HCT116 (cell line): Measurements from ENCODE around the gene ACD. TPM values are rescaled to one million over a fixed set of nuclear protein-coding genes. Genes with fewer than 3 reads are reported as not detected.

Experiments
- ATAC-seq: fragments of 200-7000 bp; cut with Tn5 transposase; 2 replicates; pipeline ENCODE4 v1.9.1; 2020; ENCODE audit warnings: mild to moderate bottlenecking, moderate library complexity
- BruUV-seq: library from RNA; stranded (reverse); fragments of 400-500 nt; replicated peaks from 2 replicates; lab custom pipeline; 2021; lab: Mats Ljungman, UMichigan
- CTCF ChIA-PET: fragments of 300-600 bp; sonication (Branson Sonifier 250); formaldehyde crosslinking; loops from one replicate; lab custom pipeline; 2021; ENCODE audit warnings: antibody characterized with exemption; lab: Charles Lee
- POLR2A ChIA-PET: fragments of 300-600, 350-600 bp; sonication (Branson Sonifier 250); formaldehyde crosslinking; loops from one replicate; lab custom pipeline; 2021; ENCODE audit warnings: antibody characterized with exemption; lab: Charles Lee
- RAD21 ChIA-PET, 2 experiments: fragments of 300-600 bp; sonication (Branson Sonifier 250); formaldehyde crosslinking; loops; one replicate each; lab custom pipeline; 2023; ENCODE audit warnings: low total read pairs in 2 of 2; ENCODE audit not compliant: uncharacterized antibody in 2 of 2, unreplicated experiment in 2 of 2, low non-redundant PET in 1 of 2; lab: Charles Lee
- DNase-seq: peaks from one replicate; pipeline ENCODE4 v3.0.0-alpha.2; 2010; ENCODE audit warnings: low read depth, low spot score
- H2AFZ ChIP-seq: fragments of 200-600 bp; shearing (Covaris generic), sonication (generic); 2 replicates; pipeline ENCODE4 v1.6.1; 2017; ENCODE audit warnings: low read depth, mixed run types, mixed read lengths, antibody characterized with exemption, low read length; ENCODE audit not compliant: poor library complexity, severe bottlenecking
- H3K27ac ChIP-seq: 2 replicates; pipeline ENCODE4 v1.5.1; 2012; ENCODE audit warnings: low read depth, low read length
- H3K27me3 ChIP-seq: fragments of 200-600 bp; sonication (generic); 2 replicates; pipeline ENCODE4 v1.6.1; 2016; ENCODE audit warnings: mixed run types, low read length, mixed read lengths; ENCODE audit not compliant: insufficient read depth
- H3K36me3 ChIP-seq, 2 experiments: fragments of 200-500 bp in 1 of 2; fragments of 200-600 bp in 1 of 2; sonication (Bioruptor generic) in 1 of 2; sonication (generic) in 1 of 2; 2 replicates each; pipeline versions ENCODE4 v1.5.1 to v1.6.1; 2014 to 2016; ENCODE audit warnings: low read length in 2 of 2, inconsistent platforms in 1 of 2, mixed read lengths in 1 of 2, mixed run types in 1 of 2; ENCODE audit not compliant: insufficient read depth in 2 of 2, control insufficient read depth in 1 of 2
- H3K4me1 ChIP-seq, 2 experiments: fragments of 200-600 bp in 1 of 2; sonication (generic) in 1 of 2; 2 replicates each; pipeline versions ENCODE4 v1.5.1 to v1.6.1; 2012 to 2017; ENCODE audit warnings: low read length in 2 of 2, inconsistent platforms in 1 of 2, mild to moderate bottlenecking in 1 of 2, mixed read lengths in 1 of 2, mixed run types in 1 of 2, moderate library complexity in 1 of 2; ENCODE audit not compliant: insufficient read depth in 2 of 2, control insufficient read depth in 1 of 2
- H3K4me2 ChIP-seq: fragments of 200-600 bp; sonication (generic); 2 replicates; pipeline ENCODE4 v1.6.1; 2017; ENCODE audit warnings: mixed run types, low read length, mixed read lengths
- H3K4me3 ChIP-seq, 2 experiments: fragments of 200-600 bp in 1 of 2; sonication (generic) in 1 of 2; replicated peaks in 1 of 2; 2 replicates each; pipeline ENCODE4 v1.5.1; 2011 to 2016; ENCODE audit warnings: low read length in 2 of 2, control low read depth in 1 of 2, low read depth in 1 of 2, mild to moderate bottlenecking in 1 of 2, mixed read lengths in 1 of 2, mixed run types in 1 of 2
- H3K79me2 ChIP-seq: fragments of 200-600 bp; sonication (generic); 2 replicates; pipeline ENCODE4 v1.6.1; 2017; ENCODE audit warnings: mild to moderate bottlenecking, mixed run types, low read length, moderate library complexity, mixed read lengths; ENCODE audit not compliant: insufficient read depth
- H3K9ac ChIP-seq: fragments of 200-600 bp; sonication (generic); 2 replicates; pipeline ENCODE4 v1.6.1; 2016; ENCODE audit warnings: low read length, mixed read lengths
- H3K9me2 ChIP-seq: fragments of 200-600 bp; sonication (generic), shearing (Covaris generic); 2 replicates; pipeline ENCODE4 v1.6.1; 2017; ENCODE audit warnings: mixed run types, mild to moderate bottlenecking, moderate library complexity; ENCODE audit not compliant: insufficient read depth
- H3K9me3 ChIP-seq, 2 experiments: fragments of 200-500 bp in 1 of 2; fragments of 200-600 bp in 1 of 2; sonication (Bioruptor generic) in 1 of 2; sonication (generic) in 1 of 2; 2 replicates each; pipeline ENCODE4 v1.6.1; 2014 to 2017; ENCODE audit warnings: low read length in 2 of 2, mixed read lengths in 2 of 2, inconsistent platforms in 1 of 2, low read depth in 1 of 2, mild to moderate bottlenecking in 1 of 2, mixed run types in 1 of 2, moderate library complexity in 1 of 2; ENCODE audit not compliant: control insufficient read depth in 1 of 2, insufficient read depth in 1 of 2
- H4K20me1 ChIP-seq: fragments of 200-600 bp; sonication (generic), shearing (Covaris generic); 2 replicates; pipeline ENCODE4 v1.6.1; 2017; ENCODE audit warnings: mixed run types, mild to moderate bottlenecking, moderate library complexity; ENCODE audit not compliant: insufficient read depth
- ATF3 ChIP-seq: IDR thresholded peaks from 2 replicates; pipeline ENCODE4 v1.6.1; 2012
- CBX3 ChIP-seq: IDR thresholded peaks from 2 replicates; pipeline ENCODE4 v1.6.1; 2012; ENCODE audit warnings: low read depth
- CEBPB ChIP-seq: IDR thresholded peaks from 2 replicates; pipeline ENCODE4 v1.6.1; 2012; ENCODE audit warnings: low read depth
- EGR1 ChIP-seq: IDR thresholded peaks from 2 replicates; pipeline ENCODE4 v1.6.1; 2012; ENCODE audit warnings: low read depth
- ELF1 ChIP-seq: IDR thresholded peaks from 2 replicates; pipeline ENCODE4 v1.6.1; 2012; ENCODE audit warnings: low read depth, borderline replicate concordance
- EZH2 ChIP-seq: fragments of 200-600 bp; sonication (generic); IDR thresholded peaks from 2 replicates; pipeline ENCODE4 v1.6.1; 2017; ENCODE audit warnings: antibody characterized with exemption, mixed run types
- EZH2phosphoT487 ChIP-seq: fragments of 200-600 bp; IDR thresholded peaks from 2 replicates; pipeline ENCODE4 v1.6.1; 2018; ENCODE audit warnings: antibody characterized with exemption, borderline replicate concordance
- POLR2AphosphoS5 ChIP-seq: IDR thresholded peaks from 2 replicates; pipeline ENCODE4 v1.6.1; 2011; ENCODE audit warnings: mild to moderate bottlenecking, low read depth, low read length, moderate library complexity
- RAD21 ChIP-seq: IDR thresholded peaks from 2 replicates; pipeline ENCODE4 v1.6.1; 2012; ENCODE audit warnings: low read depth, mild to moderate bottlenecking
- REST ChIP-seq: IDR thresholded peaks from 2 replicates; pipeline ENCODE4 v1.6.1; 2012; ENCODE audit warnings: low read depth
- SRF ChIP-seq: IDR thresholded peaks from 2 replicates; pipeline ENCODE4 v1.6.1; 2012; ENCODE audit warnings: low read depth
- TCF7L2 ChIP-seq: IDR thresholded peaks from 2 replicates; pipeline ENCODE4 v1.7.0; 2011; ENCODE audit warnings: borderline replicate concordance, inconsistent platforms; ENCODE audit not compliant: insufficient read depth, insufficient read length; ENCODE audit errors: extremely low read depth
- YY1 ChIP-seq: IDR thresholded peaks from 2 replicates; pipeline ENCODE4 v1.6.1; 2011; ENCODE audit warnings: low read length, low read depth, moderate library complexity, mild to moderate bottlenecking; ENCODE audit not compliant: insufficient replicate concordance; ENCODE audit errors: extremely low read depth
- ZBTB33 ChIP-seq: IDR thresholded peaks from 2 replicates; pipeline ENCODE4 v1.6.1; 2011; ENCODE audit warnings: mild to moderate bottlenecking, low read length, moderate library complexity; ENCODE audit not compliant: insufficient replicate concordance; ENCODE audit errors: extremely low read depth
- ZFX ChIP-seq: fragments of 450-650 bp; IDR thresholded peaks from 2 replicates; pipeline ENCODE4 v1.6.1; 2017
- ZNF274 ChIP-seq: fragments of 200-500 bp; sonication (Bioruptor generic); IDR thresholded peaks from 2 replicates; pipeline ENCODE4 v1.6.1; 2014; ENCODE audit warnings: mild to moderate bottlenecking, low read depth, low read length, inconsistent platforms
- intact Hi-C: fragments of 100-400 bp; cut with micrococcal nuclease; formaldehyde crosslinking; loops from 2 replicates; pipeline ENCODE4 v1.10.0; 2022
- total RNA-seq: library from RNA; stranded (reverse); gene quantifications from one replicate; pipeline ENCODE4 v1.2.1, GENCODE V29; 2021; ENCODE audit not compliant: unreplicated experiment
- TF ChIP-seq, protein P1 (sequence below), 3 experiments: fragments of 200-600 bp in 1 of 3; sonication (generic) in 1 of 3; IDR thresholded peaks in 2 of 3; conservative IDR thresholded peaks in 1 of 3; 2 replicates each; pipeline ENCODE4 v1.5.1; 2012 to 2017; ENCODE audit warnings: low read depth in 2 of 3, low read length in 2 of 3, antibody characterized with exemption in 1 of 3, borderline replicate concordance in 1 of 3, control low read depth in 1 of 3, mild to moderate bottlenecking in 1 of 3, mixed read lengths in 1 of 3, mixed run types in 1 of 3, moderate library complexity in 1 of 3; ENCODE audit not compliant: insufficient read depth in 1 of 3
- TF ChIP-seq, protein P2 (sequence below): IDR thresholded peaks from 2 replicates; pipeline ENCODE4 v1.6.1; 2012

ACD gene
- total RNA-seq, 1 experiment from 2014 or later, result 53.8 TPM

- Histone ChIP-seq H3K9me2 (no peaks in the 10 kb centered on the region), H3K79me2 (peaks cover 14% of the 10 kb centered on the region; the same call in 1 of the 2 replicates), H3K9ac (no peak overlapping the region), H2AFZ (no peak overlapping the region), H3K4me1 (no peaks in the 10 kb centered on the region), H3K4me2 (no peak overlapping the region), H4K20me1 (peaks cover 6% of the 10 kb centered on the region; the same call in 1 of the 2 replicates), H3K9me3 (no peaks in the 10 kb centered on the region), H3K27ac (no peak overlapping the region), H3K27me3 (no peaks in the 10 kb centered on the region), H3K36me3 (peaks cover 31 to 46% of the 10 kb centered on the region in 2 experiments; a peak in 3 of 4 replicates), H3K4me3 (no peak overlapping the region)
- CTCF ChIA-PET, result interaction anchor here (2.3 kb wide), 1 partner anchor 107 kb away, joined by 6 read pairs; no protein-coding TSS in a partner anchor
- RAD21 ChIA-PET, result no interaction called here
- ATAC-seq (no peak), DNase-seq (no peak)
- TF ChIP-seq EZH2phosphoT487, result no peak
- TF ChIP-seq ZBTB33, result no peak
- TF ChIP-seq CBX3, result no peak
- TF ChIP-seq, protein P1, sequence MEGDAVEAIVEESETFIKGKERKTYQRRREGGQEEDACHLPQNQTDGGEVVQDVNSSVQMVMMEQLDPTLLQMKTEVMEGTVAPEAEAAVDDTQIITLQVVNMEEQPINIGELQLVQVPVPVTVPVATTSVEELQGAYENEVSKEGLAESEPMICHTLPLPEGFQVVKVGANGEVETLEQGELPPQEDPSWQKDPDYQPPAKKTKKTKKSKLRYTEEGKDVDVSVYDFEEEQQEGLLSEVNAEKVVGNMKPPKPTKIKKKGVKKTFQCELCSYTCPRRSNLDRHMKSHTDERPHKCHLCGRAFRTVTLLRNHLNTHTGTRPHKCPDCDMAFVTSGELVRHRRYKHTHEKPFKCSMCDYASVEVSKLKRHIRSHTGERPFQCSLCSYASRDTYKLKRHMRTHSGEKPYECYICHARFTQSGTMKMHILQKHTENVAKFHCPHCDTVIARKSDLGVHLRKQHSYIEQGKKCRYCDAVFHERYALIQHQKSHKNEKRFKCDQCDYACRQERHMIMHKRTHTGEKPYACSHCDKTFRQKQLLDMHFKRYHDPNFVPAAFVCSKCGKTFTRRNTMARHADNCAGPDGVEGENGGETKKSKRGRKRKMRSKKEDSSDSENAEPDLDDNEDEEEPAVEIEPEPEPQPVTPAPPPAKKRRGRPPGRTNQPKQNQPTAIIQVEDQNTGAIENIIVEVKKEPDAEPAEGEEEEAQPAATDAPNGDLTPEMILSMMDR (IDR thresholded peaks at IDR 0.05 in 2 of 3, conservative IDR thresholded peaks at IDR 0.05 in 1 of 3; ENCODE audit: borderline replicate concordance in 1 of 3, insufficient read depth in 1 of 3, low read depth in 2 of 3, low read length in 2 of 3), result no peak
- no peak for TF ChIP-seq EGR1
- no peak for TF ChIP-seq TCF7L2
- no peak for TF ChIP-seq RAD21
- no peak for TF ChIP-seq EZH2
- no peak for TF ChIP-seq ATF3
- TF ChIP-seq POLR2AphosphoS5, result no peak
- TF ChIP-seq CEBPB, result no peak
- TF ChIP-seq, protein P2, sequence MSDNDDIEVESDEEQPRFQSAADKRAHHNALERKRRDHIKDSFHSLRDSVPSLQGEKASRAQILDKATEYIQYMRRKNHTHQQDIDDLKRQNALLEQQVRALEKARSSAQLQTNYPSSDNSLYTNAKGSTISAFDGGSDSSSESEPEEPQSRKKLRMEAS, result no peak
- no peak for TF ChIP-seq SRF
- no peak for TF ChIP-seq YY1
- TF ChIP-seq ELF1, result no peak
- no peak for TF ChIP-seq ZNF274
- no peak for TF ChIP-seq REST
- TF ChIP-seq ZFX, result no peak
- intact Hi-C loops, result no loop called here
- no TSS peak for BruUV-seq
- POLR2A ChIA-PET, result interaction anchor here (0.8 kb wide), 1 partner anchor 27 kb away, joined by 3 read pairs; no protein-coding TSS in a partner anchor
Observed at GRCh38 chr16:67628216-67628615, 31.8 kb downstream of the ACD start.
